Measurements from ENCODE around the gene FDPS.
"Not testable (repeated sequence)": the region's sequence is repeated elsewhere in the genome, so short reads cannot be mapped to it uniquely, and the experiment has no call there.

FDPS gene

DNA sequence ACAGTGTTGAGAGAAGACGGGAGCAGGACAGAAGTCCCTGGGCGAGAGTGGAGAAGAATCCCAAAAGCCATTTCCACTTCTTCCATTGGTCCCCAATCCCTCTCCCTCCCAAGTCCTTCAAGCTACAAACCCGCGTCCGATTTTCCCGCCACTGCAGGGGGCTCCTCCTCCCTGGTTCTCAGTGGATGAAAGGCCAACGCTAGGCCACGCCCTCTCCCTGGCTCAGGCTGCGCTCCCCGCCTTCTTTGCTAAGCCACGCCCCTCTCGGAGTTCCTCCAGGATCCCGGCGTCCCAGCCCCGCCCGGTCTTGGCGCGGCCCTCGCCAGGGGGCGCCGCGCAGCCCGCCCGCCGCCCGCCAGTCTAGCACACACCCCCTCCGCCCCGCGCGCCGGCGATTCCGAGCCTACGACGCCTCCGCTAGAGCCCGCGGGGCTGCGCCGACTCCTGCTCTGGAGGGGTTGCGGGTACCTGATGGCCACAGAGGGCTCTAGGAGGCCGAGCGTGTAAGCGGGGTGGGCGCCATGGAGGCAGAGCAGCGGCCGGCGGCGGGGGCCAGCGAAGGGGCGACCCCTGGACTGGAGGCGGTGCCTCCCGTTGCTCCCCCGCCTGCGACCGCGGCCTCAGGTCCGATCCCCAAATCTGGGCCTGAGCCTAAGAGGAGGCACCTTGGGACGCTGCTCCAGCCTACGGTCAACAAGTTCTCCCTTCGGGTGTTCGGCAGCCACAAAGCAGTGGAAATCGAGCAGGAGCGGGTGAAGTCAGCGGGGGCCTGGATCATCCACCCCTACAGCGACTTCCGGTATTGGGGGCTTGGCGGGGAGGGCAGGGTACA is 31.4 kb upstream of the FDPS start, which contains the start of gene HCN3:
Gene HCN3, plus strand, starts transcription at position 394 of the 832 bp plus-strand sequence. Its CDS starts 128 bp downstream, at position 522.
- DNase-seq (ENCODE audit: insufficient read length, low spot score) (peak; percentile 97), FAIRE-seq (no peak)
- peak; percentile 28; the same call in 1 of the 2 replicates for TF ChIP-seq POLR2A (IDR thresholded peaks at IDR 0.05; ENCODE audit: low read depth, low read length)

DNA sequence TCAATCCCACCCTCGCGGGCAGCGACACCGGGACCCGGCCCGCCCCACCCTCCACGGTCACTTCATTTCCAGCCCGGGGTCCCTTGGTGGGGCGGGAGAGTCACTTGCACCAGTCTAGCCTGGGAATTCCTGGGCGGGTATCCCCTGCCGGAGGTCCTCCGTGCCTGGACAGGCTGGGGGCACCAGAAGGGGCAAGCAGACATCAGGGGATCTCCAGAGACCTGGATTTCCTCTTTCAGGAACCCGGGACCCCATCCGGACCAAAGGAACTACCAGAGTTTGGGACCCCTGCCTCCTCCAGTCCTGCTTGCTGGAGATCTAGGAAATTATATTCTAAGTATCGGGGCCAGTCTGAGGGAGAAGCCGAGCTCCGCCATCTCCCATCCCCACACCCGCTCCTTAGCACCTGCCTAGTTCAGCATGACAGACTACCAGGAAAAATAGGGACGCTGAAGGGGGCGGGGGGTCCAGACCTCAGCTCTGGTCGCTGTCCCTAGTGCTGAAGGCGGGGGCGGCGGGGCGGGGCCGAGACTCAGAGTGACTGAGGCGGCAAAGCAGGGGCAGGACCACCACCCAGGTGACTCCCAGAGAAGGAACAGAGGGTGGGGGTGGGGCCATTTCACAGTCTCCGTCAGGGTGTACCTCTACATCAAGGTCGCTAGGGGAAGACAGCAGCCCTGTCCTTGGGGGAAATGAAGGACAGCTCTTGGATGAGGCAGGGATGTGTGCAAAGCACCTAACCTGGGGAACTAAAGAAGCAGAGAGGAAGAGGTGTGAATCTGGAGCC is 30.6 kb upstream of the FDPS start:
- FAIRE-seq (no peak), DNase-seq (ENCODE audit: insufficient read length, low spot score) (peak; percentile 35)
- no peak for TF ChIP-seq POLR2A (IDR thresholded peaks at IDR 0.05; ENCODE audit: low read depth, low read length)

DNA sequence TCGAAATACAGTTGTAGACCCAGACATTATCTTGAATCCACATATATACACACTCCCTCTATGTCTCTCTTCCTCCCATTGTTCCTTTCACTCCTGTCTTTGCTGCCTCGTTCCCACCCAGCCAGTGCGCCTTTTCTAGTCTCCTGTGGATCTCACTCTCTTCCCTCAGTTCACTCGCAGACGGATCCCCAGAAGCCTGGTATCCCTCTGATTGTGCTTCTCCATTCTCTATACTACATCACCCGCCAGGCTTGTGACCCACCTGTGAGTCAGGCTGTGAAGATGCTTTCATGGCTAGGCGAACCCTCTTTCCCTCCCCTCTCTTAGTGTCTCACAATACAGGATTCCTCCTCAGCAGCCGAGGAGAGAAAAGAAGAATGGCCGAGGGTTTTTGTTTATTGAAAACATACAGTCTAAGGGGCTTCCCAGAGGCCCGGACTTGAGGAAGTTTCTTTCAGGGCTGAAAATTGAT is 29.9 kb upstream of the FDPS start:
- FAIRE-seq: no peak
- no peak for TF ChIP-seq POLR2A (IDR thresholded peaks at IDR 0.05; ENCODE audit: low read depth, low read length)
- DNase-seq (ENCODE audit: insufficient read length, low spot score): no peak

DNA sequence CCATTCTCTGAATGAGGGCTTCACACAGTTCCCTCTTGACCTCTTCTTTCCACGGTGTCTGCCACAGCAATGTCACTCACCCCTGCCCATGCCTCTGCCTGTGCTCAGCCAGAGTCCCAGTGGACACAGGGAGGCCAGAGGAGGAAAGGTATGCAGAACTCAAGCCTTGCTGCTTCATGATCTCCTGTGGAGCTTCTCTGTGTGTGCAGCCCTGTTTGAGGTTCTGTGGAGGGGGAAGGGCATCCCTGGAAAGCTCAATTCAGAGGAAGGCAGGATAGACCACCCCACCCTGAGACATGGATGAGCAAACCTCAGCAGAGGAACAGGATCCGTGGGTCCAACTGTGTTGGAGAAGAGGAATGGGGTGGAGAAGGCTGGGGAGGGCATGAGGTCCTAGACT is 29.4 kb upstream of the FDPS start:
- DNase-seq (ENCODE audit: insufficient read length, low spot score) (no peak), FAIRE-seq (no peak)
- TF ChIP-seq POLR2A (IDR thresholded peaks at IDR 0.05; ENCODE audit: low read depth, low read length): no peak

DNA sequence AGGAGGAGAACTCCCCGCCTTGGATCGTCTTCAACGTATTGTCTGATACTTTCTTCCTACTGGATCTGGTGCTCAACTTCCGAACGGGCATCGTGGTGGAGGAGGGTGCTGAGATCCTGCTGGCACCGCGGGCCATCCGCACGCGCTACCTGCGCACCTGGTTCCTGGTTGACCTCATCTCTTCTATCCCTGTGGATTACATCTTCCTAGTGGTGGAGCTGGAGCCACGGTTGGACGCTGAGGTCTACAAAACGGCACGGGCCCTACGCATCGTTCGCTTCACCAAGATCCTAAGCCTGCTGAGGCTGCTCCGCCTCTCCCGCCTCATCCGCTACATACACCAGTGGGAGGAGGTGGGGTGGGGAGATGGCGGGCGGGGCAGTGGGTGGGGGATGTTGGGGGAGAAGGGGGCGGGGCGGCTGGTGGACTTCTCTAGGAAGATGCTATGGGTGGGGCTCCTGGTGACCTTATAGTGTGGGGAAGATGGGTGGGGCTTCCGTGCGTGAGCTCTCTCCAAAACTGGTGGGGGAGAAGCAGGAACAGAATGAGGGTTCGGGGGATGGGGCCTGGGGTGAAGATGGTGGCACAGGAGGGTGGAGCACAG is 26.1 kb upstream of the FDPS start:
- FAIRE-seq (no peak), DNase-seq (ENCODE audit: insufficient read length, low spot score) (no peak)
- no peak for TF ChIP-seq POLR2A (IDR thresholded peaks at IDR 0.05; ENCODE audit: low read depth, low read length)

DNA sequence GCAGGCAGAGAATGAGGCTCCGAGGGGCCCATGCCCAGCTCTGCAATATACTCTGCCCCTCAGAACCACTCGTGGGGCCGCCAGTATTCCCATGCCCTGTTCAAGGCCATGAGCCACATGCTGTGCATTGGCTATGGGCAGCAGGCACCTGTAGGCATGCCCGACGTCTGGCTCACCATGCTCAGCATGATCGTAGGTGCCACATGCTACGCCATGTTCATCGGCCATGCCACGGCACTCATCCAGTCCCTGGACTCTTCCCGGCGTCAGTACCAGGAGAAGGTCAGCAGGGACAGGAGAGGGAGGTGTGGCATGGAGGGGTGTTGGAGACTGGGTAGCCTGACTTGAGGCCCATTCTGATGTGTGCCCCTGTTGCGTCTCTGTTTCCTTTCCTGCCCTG is 24.2 kb upstream of the FDPS start:
- TF ChIP-seq POLR2A (IDR thresholded peaks at IDR 0.05; ENCODE audit: low read depth, low read length): no peak
- DNase-seq (ENCODE audit: insufficient read length, low spot score) (no peak), FAIRE-seq (no peak)

DNA sequence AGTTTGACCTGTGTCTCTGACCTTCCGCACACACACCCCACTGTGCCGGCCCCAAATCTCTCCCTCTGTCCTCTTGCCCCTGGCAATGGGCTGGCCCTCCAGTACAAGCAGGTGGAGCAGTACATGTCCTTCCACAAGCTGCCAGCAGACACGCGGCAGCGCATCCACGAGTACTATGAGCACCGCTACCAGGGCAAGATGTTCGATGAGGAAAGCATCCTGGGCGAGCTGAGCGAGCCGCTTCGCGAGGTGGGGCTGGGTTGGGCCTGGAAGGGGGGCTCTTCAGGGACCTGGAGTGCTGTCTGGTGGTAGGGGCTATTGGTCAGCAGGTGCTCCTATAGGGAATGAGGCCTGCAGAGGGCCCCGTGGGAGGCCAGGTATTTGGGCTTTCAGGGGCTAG is 23.6 kb upstream of the FDPS start:
- TF ChIP-seq POLR2A (IDR thresholded peaks at IDR 0.05; ENCODE audit: low read depth, low read length): no peak
- no peak for FAIRE-seq
- DNase-seq (ENCODE audit: insufficient read length, low spot score): no peak

DNA sequence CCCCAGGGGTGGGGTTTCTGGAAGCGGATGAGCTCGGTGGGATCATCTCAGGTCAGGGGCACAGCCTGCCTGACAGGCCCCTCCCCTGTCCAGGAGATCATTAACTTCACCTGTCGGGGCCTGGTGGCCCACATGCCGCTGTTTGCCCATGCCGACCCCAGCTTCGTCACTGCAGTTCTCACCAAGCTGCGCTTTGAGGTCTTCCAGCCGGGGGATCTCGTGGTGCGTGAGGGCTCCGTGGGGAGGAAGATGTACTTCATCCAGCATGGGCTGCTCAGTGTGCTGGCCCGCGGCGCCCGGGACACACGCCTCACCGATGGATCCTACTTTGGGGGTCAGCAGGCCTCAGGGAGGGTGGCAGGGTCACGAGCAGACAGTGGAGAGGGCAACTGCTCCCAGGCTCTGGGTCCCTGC is 23.0 kb upstream of the FDPS start:
- no peak for FAIRE-seq
- no peak for TF ChIP-seq POLR2A (IDR thresholded peaks at IDR 0.05; ENCODE audit: low read depth, low read length)

DNA sequence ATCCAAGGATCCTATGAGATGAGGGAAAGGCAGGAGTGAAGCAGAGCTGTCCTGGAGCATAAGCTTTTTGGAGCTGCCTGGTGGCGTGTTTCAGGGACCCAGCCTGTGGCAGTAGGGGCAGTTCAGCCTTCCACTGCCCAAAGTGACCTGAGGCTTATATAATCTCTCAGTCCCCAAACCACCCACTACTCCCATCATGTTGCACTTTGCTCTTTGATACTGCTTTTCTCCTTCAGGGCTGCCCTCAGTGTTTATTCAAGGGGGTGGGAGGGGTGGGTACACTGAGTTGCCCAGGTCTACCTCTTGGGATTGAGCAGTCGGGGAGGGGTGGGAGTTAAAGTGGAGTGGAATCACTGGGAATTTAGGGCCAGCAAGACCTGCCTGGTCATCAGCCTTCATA is 22.1 kb upstream of the FDPS start:
- FAIRE-seq: no peak

More for the DNA sequence above, 23.0 kb upstream of the FDPS start:
- no peak for DNase-seq (ENCODE audit: insufficient read length, low spot score)

DNA sequence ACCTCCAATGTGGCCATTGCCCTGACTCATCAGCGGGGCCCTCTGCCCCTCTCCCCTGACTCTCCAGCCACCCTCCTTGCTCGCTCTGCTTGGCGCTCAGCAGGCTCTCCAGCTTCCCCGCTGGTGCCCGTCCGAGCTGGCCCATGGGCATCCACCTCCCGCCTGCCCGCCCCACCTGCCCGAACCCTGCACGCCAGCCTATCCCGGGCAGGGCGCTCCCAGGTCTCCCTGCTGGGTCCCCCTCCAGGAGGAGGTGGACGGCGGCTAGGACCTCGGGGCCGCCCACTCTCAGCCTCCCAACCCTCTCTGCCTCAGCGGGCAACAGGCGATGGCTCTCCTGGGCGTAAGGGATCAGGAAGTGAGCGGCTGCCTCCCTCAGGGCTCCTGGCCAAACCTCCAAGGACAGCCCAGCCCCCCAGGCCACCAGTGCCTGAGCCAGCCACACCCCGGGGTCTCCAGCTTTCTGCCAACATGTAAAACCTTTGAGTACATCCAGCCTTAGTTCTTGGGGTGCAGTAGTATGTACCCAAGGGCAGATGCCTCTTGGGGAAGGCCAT is 20.6 kb upstream of the FDPS start:
- FAIRE-seq (no peak), DNase-seq (ENCODE audit: insufficient read length, low spot score) (no peak)
- TF ChIP-seq POLR2A (IDR thresholded peaks at IDR 0.05; ENCODE audit: low read depth, low read length): no peak

More for the DNA sequence above, 22.1 kb upstream of the FDPS start:
- TF ChIP-seq POLR2A (IDR thresholded peaks at IDR 0.05; ENCODE audit: low read depth, low read length): no peak
- DNase-seq (ENCODE audit: insufficient read length, low spot score): no peak

DNA sequence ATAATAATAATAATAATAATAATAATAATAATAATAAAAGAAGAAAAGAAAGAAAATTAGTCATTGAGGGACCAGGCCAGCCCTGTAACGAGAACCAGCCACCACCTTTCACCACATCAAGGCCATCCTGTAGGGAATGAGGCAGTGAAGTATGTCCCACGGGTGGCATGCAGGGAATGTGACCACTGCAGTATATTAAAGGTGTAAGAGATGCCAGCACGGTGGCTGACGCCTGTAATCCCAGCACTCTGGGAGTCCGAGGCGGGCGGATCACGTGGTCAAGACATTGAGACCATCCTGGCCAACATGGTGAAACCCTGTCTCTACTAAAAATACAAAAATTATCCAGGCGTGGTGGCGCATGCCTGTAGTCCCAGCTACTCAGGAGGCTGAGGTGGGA is 17.7 kb upstream of the FDPS start:
- not testable (repeated sequence) for FAIRE-seq; DNase-seq (ENCODE audit: insufficient read length, low spot score)

DNA sequence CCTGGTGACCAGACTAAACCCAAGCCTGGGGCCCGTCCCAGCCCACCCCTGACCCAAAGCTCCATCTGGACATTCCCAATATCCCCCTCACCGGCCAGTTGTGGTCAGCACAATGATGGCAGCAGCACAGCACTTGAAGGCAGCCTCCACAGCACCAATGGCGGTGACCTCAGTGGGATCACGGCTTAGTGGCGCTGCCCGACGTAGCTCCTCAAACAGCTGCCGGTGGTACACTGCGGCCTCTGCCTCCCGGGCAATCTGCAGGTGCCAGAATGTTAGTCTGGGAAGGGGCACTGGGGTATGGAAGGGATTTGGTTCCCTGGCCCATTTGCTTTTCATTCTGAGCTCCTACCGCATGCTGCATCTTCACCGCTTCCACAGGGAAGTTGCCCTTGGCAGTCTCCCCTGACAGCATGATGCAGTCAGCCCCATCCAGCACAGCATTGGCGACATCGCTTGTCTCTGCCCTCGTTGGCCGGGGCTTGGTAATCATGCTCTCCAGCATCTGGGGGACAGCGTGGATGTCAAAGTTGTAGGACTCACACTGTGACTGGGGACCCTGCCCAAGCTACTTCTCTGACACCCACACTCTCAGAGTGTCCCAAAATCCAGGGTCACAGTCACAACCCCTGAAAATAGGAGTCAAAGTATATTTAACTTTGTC is 15.4 kb upstream of the FDPS start:
- no peak for TF ChIP-seq POLR2A (IDR thresholded peaks at IDR 0.05; ENCODE audit: low read depth, low read length)
- DNase-seq (ENCODE audit: insufficient read length, low spot score) (no peak), FAIRE-seq (no peak)

DNA sequence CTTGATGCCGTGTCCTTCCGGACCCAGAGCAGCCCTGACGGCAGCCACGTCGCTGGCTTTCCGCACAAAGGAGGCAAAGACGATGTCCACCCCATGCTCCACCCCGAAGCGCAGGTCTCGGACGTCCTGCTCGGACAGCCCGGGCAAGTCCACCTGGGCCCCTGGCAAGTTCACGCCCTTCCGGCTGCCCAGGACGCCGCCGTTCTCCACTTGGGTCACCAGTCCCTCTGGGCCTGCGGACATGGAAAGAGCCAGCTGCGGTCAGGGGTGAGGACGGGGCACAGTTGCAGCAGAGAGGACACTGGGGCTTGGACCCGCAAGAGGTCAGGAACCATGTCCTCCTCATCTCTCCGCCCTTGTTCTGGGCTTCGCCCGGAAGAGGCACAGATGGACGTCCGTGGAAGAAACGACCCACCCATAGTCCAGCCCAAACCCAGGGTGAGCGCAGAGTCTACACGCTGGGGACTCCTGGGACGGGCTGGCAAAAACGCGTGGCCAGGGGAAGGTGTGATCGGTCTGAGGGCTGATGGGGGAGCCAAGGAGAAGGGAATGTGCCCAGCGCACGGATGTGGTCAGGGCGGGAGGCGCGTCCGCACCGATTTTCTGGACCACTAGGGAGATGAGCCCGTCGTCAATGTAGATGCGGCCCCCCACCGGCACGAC is 14.0 kb upstream of the FDPS start:
- TF ChIP-seq POLR2A (IDR thresholded peaks at IDR 0.05; ENCODE audit: low read depth, low read length): no peak

More for the DNA sequence above, 14.0 kb upstream of the FDPS start:
- FAIRE-seq: no peak
- no peak for DNase-seq (ENCODE audit: insufficient read length, low spot score)
